ENCODE measurements around the gene FAM72B. TPM values are rescaled to one million over a fixed set of nuclear protein-coding genes. Genes with fewer than 3 reads are reported as not detected.
"Not testable (repeated sequence)": the region's sequence is repeated elsewhere in the genome, so short reads cannot be mapped to it uniquely, and the experiment has no call there.

The FAM72B gene
- total RNA-seq, 1 donor from 2014 or later = 13.4 TPM

GRCh38 chr1:121200985-121201981 is 17.1 kb upstream of the FAM72B start:
- DNase-seq (ENCODE audit: low read depth) = peak; percentile 6
- H3K4me3 ChIP-seq (ENCODE audit: low read depth, low read length) = not testable (repeated sequence)

GRCh38 chr1:121200232-121200631 is 16.1 kb upstream of the FAM72B start:
- DNase-seq (ENCODE audit: low read depth); H3K4me3 ChIP-seq (ENCODE audit: low read depth, low read length): not testable (repeated sequence)

DNA sequence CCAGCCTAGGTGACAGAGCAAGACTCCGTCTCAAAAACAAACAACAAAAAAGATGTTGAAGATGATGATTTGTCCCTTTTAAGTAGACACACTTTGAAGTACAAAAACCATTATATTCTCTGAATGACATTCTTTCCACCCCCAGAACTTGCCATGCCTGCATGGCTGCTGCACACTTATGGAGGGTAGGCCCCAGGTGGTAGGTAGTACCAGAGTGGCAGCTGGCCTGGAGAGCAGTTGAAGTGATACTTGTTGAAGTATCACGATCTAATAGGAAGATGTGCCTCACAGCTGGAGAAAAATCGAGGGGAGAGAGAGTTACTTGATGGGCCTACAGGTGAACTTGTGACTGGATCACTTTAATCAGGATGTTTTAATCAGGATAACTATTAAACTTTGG is 15.6 kb upstream of the FAM72B start:
- not testable (repeated sequence) for H3K4me3 ChIP-seq (ENCODE audit: low read depth, low read length); DNase-seq (ENCODE audit: low read depth)

GRCh38 chr1:121197095-121197882 is 13.1 kb upstream of the FAM72B start:
- H3K4me3 ChIP-seq (ENCODE audit: low read depth, low read length); DNase-seq (ENCODE audit: low read depth): not testable (repeated sequence)

- not testable (repeated sequence) for H3K4me3 ChIP-seq (ENCODE audit: low read depth, low read length); DNase-seq (ENCODE audit: low read depth)
Measured at GRCh38 chr1:121192512-121192911, 8.4 kb upstream of the FAM72B start.

GRCh38 chr1:121187914-121188313 is 3.8 kb upstream of the FAM72B start:
- not testable (repeated sequence) for DNase-seq (ENCODE audit: low read depth)
- H3K4me3 ChIP-seq (ENCODE audit: low read depth, low read length) = peak overlapping the region; percentile 6

- peak overlapping the region; percentile 37 for H3K4me3 ChIP-seq (ENCODE audit: low read depth, low read length)
- DNase-seq (ENCODE audit: low read depth) = not testable (repeated sequence)
Measured at GRCh38 chr1:121186191-121186590, 2.1 kb upstream of the FAM72B start.

- peak overlapping the region; percentile 50 for H3K4me3 ChIP-seq (ENCODE audit: low read depth, low read length)
- DNase-seq (ENCODE audit: low read depth) = not testable (repeated sequence)
Measured at GRCh38 chr1:121185140-121185708, 1.1 kb upstream of the FAM72B start.

GRCh38 chr1:121183867-121184266 is 273 bp downstream of the FAM72B start:
- H3K4me3 ChIP-seq (ENCODE audit: low read depth, low read length) = peak overlapping the region; percentile 53
- DNase-seq (ENCODE audit: low read depth) = not testable (repeated sequence)

DNA sequence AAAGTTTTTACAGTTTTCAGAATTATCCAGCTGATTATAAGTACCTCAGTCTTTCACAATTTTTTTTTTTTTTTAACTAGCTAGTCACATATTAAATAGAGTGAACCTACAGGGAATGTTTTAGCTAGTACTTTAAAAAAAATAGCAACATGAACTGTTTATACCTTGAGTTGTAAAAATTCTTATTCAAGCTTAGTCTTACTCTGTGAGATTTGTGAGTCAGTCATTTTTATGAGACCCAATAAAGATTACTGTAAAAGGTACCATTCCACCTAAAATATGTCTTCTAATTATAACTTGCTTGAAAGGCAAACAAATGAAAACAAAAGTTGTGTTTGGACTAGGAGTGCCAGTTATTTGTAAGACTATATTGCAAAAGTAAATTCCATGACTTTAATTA is 5.9 kb downstream of the FAM72B start:
- not testable (repeated sequence) for H3K4me3 ChIP-seq (ENCODE audit: low read depth, low read length); DNase-seq (ENCODE audit: low read depth)

- H3K4me3 ChIP-seq (ENCODE audit: low read depth, low read length); DNase-seq (ENCODE audit: low read depth): not testable (repeated sequence)
Measured at GRCh38 chr1:121176649-121177048, 7.5 kb downstream of the FAM72B start.

DNA sequence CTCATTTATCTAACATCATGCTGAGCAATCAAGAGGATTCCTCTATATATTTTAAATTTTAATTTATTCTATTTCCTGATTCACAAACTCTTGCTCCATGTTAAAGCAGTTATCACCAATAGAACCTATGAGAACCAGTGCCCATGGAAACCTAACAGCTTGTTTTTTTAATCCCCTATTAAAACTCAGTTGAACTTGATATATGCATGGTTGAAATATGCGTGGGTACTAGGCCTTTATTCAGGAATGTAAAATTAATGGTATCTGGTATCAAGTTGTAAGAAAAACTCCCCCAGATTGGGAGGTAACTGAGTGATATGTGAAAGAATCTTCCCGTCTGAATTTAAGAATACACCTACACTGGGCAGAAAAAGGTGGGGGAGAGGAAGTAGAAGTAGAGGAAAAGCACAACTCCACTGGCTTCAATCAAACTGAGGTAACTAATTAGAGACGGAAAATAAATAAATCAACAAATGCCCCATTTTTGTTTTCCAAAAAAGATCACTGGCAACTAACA is 15.9 kb downstream of the FAM72B start:
- H3K4me3 ChIP-seq (ENCODE audit: low read depth, low read length); DNase-seq (ENCODE audit: low read depth): not testable (repeated sequence)

DNA sequence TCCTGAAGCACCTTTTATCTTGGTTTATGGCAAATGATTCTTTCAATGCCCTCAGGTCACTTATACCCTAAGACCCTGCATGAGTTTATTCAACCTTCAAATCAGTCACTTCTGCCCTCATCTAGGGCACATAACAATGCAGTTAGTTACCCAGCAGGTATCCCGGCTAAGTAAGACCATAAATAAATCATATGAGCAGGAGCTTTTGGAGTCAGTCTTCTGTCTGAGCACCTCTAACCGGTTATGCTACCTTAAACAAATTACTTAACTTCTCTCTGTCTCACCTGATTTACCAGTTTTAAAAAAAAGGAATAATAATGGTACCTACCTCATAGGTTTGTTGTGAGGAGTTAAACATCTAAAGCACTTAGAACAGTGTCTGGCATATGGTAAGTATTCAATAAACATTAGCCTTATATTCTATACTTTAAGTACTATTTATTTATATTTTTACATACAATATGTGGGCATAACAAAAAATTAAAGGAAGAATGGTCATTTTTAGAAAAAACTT is 16.9 kb downstream of the FAM72B start:
- DNase-seq (ENCODE audit: low read depth); H3K4me3 ChIP-seq (ENCODE audit: low read depth, low read length): not testable (repeated sequence)

DNA sequence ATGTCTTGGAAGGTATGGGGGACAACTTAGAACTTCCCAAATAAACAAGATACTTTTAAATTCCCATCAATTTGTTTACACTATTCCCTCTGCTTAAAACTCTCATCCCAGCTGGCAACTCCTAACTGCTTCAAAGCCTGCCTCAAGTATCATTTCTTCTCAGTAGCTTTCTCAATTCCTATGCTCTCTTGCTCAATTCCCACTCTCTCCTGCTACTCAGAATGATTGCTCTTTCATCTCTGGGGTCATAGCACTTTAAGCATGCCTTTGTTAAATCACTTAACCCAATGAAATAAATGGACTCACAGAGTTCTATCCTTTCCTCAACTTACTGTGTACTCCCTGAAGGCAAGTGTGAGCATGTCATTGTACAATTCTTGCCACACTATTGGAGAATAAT is 18.8 kb downstream of the FAM72B start:
- DNase-seq (ENCODE audit: low read depth) = peak; percentile 46
- H3K4me3 ChIP-seq (ENCODE audit: low read depth, low read length) = not testable (repeated sequence)

- DNase-seq (ENCODE audit: low read depth) = peak; percentile 40
Measured at GRCh38 chr1:121163850-121164757, 20.0 kb downstream of the FAM72B start.

GRCh38 chr1:121161199-121161901 is 22.8 kb downstream of the FAM72B start:
- not testable (repeated sequence) for H3K4me3 ChIP-seq (ENCODE audit: low read depth, low read length); DNase-seq (ENCODE audit: low read depth)

More at GRCh38 chr1:121163850-121164757, 20.0 kb downstream of the FAM72B start:
- not testable (repeated sequence) for H3K4me3 ChIP-seq (ENCODE audit: low read depth, low read length)

DNA sequence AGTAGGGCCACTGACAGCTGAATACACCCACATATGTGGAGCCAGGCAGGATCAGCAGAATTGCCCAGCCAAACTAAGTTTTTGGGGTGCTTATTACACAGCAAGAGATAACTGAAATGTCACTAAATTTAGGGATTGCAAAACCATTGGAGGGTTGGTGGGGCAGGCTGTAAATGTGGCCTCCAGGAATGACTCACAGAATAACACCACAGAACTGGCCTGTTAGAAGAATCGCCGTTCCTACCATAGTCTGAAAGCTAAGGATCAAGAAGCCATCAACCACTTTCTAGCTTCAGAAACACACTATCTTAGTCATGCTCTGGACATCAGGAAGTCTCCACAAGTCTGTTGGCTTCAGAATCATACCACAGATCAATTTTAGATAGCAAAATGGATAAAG is 24.0 kb downstream of the FAM72B start:
- not testable (repeated sequence) for H3K4me3 ChIP-seq (ENCODE audit: low read depth, low read length); DNase-seq (ENCODE audit: low read depth)
